ENCODE results near the gene THAP2.

- no peak for TF ChIP-seq POLR2A (IDR thresholded peaks at IDR 0.05; ENCODE audit: low read length)
- no peak for TF ChIP-seq GATA1 (IDR thresholded peaks at IDR 0.05; ENCODE audit: low read depth, low read length)
Observed at GRCh38 chr12:71645268-71645667, 18.8 kb upstream of the THAP2 start.

Data from erythroblast (primary cell).